GM19035 (cell line): ENCODE data around the gene CPHXL2.

ENCODE experiments used
- ATAC-seq: cut with Tn5 transposase; IDR thresholded peaks from one replicate; pipeline ENCODE4 v1.9.1; 2021; ENCODE audit not compliant: unreplicated experiment

CPHXL2 gene

DNA sequence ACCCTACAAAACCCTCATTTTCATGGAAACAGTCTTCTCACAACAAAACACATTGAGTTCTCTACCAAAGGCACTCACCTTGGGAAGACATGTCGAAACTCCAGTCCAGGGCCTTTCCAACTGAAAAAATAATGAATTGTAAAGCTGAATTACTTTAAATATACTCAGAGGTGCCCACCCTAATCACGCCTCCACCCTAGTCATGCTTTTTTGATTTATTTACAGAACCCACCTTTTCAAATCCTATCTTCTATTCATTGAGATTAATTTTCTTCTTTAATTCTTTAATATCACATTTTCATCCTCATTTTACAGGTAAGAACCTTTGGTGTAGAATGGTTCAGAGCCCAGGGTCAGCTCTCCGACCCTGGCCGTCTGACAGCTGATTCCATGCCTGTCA, at the start of gene CPHXL2:
Gene CPHXL2 (minus strand): TSS at position 101 of the 400 bp plus-strand sequence. CDS start 10 bp downstream, at position 91.
- no peak for ATAC-seq

DNA sequence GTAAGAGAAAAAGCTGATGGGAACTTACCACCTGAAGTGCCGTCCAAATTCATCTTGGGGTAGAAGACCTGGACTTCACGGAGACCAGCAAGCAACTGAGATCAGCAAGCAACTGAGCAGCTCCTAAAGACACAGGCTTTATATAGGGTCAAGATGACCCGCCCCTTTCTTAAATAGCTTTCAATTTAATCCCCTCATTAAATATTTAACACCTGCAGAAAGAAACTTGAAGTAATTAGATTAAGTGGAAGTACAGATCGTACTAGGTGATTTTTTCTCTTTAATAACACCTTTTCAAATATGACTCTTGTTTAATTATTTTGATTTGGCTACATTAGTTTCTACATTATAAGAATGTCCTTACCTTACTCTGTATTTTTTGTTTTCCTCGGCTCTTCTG, 49.6 kb upstream of the CPHXL2 start, which contains the start of gene CPHXL:
Gene CPHXL (minus strand): TSS at position 101 of the 400 bp plus-strand sequence. CDS start 48 bp downstream, at position 53.
- no peak for ATAC-seq

DNA sequence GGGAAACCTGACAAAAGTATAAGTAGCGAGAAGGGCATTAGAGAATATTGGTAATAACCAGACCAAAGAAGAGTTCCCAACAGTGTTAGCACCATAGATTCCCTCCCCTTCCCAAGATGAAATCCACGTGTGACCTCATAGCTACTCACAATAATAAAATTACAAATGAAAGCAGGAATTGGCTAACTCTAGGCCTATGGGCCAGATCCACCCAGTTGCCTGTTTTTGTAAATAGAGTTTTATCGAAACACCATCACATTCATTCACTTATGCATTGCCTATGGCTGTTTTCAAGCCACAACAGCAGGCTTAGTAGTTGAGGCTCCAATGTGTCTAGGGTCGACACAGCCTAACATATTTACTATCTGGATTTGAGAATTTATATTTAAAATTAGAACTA, 41.6 kb upstream of the CPHXL2 start:
- ATAC-seq = no peak

DNA sequence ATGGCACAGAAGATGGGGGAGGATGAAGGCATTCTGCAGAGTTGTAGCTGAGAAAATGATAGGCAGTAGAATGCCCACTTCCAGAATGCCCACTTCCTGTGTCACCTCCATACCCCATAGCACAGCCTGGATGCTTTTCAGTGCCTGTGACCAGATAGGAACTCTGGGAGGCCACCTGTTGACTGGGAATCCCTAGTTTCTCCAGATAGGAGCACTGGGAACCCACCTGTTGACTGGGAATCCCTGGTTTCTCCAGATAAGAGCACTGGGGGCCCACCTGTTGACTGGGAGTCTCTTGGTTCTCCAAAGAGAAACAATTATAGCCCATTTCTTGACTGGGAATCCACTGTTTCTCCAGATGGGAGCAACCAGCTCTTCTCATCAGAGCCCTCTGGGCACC, 37.9 kb upstream of the CPHXL2 start:
- ATAC-seq = no peak

DNA sequence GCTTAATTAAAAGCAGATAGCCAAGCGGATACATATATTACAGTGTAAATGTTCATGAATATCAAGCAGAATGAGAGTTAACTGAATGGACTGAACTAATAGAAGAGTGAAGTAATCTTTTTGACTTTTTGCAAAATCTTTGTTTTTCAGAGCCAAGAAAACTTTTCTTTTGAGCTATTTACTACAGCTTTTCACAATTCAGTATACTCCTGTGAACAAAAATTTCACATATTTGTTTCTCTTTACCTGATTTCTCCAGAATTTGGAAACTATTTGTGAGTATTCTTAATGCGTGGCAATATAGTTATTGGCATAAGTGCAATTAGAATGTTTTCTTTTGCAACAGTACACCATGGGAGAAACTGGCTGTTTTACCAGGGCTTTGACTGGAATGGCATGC, 33.5 kb upstream of the CPHXL2 start:
- ATAC-seq = no peak

DNA sequence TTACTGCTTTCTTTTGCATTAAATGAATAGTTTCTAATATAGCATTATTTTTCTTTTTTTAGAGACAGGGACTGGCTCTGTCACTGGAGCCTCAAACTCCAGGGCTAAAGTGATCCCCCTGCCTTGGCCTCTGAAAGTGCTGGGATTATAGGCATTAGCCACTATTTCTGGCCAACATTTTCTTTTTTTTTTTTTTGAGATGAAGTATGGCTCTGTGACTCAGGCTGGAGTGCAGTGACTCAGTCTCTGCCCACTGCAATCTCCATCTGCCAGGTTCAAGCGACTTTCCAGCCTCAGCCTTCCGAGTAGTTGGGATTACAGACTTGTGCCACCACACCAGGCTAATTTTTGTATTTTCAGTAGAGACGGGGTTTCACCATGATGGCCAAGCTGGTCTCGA, 26.5 kb upstream of the CPHXL2 start:
- no peak for ATAC-seq

DNA sequence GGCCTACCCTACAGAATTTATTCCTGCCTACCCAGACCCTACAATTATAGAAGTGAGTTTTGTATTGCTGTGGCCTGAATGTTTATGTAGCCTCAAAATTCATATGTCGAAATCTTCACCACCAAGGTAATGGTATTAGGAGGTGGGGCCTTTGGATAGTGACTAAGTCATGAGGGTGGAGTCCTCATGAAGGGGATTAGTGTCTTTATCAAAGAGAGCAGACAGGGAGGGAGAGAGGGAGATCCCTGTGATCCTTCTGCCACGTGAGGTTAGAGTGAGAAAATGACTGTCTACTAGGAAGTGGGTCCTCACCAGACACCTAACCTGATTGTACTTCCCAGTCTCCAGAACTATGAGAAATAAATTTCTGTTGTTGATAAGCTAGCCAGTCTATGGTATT, 25.4 kb upstream of the CPHXL2 start:
- ATAC-seq = no peak

DNA sequence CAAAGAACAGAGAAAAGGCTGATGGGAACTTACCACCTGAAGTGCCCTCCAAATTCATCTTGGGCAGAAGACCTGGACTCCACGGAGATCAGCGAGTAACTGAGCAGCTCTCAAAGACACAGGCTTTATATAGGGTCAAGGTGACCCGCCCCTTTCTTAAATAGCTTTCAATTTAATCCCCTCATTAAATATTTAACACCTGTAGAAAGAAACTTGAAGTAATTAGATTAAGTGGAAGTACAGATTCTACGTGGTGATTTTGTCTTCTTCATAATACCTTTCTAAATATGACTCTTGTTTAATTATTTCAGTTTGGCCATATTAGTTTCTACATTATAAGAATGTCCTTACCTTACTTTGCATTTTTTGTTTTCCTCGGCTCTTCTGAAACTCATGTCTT, 24.6 kb upstream of the CPHXL2 start, which contains the start of gene DUXB:
Gene DUXB (minus strand): TSS at position 101 of the 400 bp plus-strand sequence. CDS start 43 bp downstream, at position 58.
- no peak for ATAC-seq

DNA sequence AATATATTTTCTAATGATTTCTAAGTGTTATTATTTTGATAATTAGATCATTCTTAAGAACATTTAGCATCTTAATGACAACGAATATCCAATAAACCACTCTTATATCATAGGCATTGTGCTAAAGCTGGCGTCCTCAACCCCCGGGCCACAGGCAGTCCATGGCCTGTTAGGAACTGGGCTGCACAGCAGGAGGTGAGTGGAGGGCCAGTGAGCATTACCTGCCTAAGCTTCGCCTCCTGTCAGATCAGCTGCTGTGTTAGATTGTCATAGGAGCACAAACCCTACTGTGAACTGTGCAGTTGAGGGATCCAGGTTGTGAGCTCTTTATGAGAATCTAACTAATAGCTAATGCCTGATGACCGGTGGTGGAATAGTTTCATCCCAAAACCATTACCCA, 20.8 kb upstream of the CPHXL2 start:
- no peak for ATAC-seq

DNA sequence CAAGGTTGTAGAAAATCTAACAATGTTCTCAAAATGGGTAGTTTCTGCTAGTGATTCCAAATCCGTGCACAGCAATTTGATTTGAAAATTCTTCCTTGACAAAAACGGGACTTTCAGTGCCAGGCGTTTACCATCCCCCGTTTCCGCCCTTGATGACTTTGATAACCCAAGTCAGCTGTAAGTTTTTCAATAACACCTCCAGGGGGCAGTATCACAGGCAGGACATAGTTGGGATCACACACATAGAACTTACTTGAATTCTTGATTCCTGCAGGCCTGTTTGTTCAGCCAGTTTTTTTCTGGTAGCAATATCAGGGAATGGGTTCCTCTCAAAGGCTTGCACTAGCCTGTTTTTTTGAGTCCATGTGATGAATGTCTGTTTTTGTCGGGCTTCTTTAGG, 18.9 kb upstream of the CPHXL2 start:
- no peak for ATAC-seq

DNA sequence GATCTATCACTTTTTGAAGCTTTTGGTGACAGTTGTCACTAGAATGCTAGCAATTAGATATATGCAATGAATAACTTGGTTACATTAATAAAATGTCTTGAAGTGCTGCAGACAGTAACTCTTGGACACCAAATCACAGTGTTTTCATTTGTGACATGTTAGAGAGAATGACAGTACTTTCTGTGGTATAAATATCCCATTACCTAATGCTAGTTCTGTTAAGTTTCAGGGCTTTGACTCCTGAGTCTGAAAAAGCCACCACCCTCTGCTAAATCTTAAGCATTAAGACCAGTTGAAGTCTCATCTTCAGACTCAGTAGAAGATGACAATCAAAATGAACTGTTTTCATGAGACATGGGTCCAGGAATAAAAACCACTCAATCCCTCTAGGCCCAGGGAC, 10.6 kb upstream of the CPHXL2 start:
- no peak for ATAC-seq

DNA sequence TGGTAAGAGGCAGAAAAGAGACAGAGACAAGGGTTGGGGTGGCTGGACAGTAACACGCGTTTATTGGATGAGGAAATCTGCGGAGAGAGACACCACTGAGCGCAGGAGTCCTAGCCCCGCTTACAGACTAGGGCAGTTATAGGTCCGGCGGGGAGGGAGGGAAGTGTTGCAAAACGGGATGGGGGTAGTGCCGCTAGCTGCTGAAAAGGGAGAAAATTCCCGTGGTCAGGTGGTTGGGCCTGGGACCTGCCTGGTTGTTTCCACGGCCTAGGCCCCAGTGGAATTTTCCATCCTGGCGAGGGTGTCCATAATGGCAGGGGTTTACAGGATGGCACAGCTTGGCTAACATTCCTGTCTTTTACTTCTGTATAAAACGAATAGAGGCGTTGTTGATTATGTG, 5.5 kb upstream of the CPHXL2 start:
- no peak for ATAC-seq

DNA sequence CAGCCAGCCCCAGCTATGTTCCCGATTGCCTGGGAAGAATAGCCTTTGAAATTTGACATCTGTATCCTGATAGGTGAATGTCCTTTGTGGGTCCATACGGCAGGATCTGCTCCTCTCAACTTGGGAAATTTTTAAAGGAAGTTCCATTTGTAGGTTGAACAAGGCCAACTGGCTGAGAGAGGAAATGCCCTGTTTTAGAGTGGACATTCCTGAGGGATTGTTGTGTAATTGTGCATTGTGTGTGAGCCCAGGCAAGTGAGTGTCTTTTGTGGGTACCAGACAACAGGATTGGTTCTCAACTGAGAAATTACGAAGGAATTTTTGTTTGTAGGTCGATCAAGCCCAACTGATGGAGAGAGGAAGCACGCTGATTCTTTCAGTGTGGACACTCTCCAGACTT, 2.6 kb upstream of the CPHXL2 start:
- ATAC-seq = no peak

DNA sequence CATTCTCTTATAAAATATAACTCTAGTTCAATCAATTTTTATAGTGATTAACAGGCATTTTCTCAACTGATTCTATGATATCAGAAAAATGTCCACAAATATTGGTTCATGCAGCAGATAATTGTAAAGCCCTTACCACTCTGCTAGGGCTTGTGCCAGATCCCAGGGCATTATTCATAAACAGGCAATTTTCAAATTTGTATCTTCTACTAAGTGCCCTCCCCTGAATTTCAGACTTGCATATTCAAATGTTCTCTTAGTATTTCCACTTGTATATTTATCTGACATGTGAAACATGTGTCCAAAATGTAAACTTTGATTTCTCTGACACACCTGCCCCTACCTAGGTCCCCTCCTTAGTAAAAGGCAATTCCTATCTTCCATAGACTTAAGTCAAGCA, 9.3 kb downstream of the CPHXL2 start:
- no peak for ATAC-seq

DNA sequence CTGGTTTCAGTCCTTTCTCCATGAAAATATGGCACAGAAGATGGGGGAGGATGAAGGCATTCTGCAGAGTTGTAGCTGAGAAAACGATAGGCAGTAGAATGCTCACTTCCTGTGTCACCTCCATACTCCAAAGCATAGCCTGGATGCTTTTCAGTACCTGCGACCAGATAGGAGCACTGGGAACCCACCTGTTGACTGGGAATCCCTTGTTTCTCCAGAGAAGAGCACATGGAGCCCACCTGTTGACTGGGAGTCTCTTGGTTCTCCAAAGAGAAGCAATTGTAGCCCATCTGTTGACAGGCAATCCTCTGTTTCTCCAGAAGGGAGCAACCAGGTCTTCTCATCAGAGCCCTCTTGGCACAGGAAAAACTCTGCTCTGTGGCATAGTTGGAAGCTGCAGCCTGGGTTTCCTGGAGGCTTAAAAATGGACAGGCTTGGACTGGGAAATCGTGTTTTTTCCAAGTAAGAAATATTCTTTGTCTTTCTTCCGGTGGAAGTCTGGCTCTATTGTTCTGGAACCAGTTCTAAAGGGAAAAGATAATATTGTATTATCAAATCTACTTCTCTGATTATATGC, 16.0 kb downstream of the CPHXL2 start:
- no peak for ATAC-seq

DNA sequence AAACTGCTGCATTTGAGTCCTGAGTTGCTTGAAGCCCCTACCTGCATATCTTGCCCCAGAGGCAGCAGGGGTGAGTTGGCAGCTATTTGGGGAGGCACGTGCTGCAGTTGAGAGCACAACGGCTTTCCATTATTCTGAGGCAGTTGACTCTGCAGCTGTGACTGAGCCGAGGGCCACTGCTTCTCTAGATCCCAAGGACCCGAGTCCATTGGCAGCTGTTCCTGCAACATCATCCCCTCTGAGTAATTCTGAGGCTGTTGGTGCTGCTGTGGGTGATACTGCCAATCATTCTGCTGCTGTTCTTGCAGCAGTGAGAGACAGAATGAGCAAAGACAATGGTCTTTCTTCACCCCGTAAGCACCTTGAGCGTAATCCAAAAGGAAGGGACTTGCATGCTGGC, 16.5 kb downstream of the CPHXL2 start:
- ATAC-seq = no peak

DNA sequence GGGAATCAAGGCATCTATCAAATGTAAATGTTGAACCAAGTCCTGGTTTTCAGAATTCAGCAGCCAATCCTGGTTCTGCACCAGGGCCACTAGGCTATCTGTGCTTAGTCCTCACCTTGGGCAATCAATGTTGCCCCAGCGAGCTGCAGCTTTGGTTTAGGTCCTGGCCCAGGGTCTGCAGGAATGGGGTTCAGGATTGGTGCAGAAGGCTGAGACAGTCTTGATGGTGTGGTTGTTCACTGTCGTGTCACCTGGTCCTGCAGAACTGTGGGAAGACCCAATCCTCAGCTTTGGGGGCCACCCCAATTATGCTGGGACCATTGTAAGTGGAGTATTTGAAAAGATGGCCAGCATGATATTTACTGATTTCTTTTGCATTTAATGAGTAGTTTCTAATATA, 18.6 kb downstream of the CPHXL2 start:
- ATAC-seq = no peak

DNA sequence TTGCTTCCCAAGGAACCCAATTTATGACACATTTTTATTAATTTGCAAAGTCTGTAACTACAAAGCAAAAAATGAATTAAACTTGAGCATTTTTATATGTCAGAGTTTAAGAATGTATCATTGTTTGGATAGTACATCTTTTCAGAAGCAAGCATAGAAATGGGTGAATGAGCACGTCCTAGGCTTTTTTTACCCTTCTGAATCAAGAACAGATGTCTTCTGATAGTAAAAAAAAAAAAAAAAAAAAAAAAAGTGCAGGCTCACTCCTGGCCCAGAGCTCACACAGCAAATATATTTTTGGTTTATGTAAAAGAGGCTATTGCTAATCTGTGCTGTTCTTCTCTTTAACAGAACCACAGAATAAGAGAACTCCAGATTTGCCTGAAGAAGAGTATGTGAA, 22.9 kb downstream of the CPHXL2 start:
- no peak for ATAC-seq

DNA sequence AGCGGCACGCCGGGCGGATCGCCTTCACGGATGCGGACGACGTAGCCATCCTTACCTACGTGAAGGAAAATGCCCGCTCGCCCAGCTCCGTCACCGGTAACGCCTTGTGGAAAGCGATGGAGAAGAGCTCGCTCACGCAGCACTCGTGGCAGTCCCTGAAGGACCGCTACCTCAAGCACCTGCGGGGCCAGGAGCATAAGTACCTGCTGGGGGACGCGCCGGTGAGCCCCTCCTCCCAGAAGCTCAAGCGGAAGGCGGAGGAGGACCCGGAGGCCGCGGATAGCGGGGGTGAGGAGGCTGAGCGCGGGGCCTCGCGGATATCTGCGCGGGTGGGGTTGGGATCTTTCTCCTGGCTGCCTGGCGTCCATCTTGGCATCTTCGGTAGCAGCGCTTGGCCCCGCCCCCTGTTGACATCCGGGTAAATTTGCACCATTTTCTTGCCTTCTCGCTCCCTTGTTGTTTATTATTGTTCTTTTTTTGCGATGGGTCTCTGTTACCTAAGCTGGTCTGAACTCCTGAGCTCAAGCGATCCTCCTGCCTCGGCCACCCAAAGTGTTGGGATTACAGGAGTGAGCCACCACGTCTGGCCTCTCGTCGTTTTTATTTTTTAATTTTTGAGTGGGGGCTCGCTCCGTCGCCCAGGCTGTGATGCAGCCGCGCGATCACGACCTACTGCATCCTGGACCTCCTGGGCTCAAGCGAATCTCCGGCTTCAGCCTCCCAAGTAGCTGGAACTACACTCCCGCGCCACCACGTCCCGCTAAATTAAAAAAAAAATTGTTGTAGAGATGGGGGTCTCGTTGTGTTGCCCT, 28.3 kb downstream of the CPHXL2 start:
- ATAC-seq = peak; percentile 40

DNA sequence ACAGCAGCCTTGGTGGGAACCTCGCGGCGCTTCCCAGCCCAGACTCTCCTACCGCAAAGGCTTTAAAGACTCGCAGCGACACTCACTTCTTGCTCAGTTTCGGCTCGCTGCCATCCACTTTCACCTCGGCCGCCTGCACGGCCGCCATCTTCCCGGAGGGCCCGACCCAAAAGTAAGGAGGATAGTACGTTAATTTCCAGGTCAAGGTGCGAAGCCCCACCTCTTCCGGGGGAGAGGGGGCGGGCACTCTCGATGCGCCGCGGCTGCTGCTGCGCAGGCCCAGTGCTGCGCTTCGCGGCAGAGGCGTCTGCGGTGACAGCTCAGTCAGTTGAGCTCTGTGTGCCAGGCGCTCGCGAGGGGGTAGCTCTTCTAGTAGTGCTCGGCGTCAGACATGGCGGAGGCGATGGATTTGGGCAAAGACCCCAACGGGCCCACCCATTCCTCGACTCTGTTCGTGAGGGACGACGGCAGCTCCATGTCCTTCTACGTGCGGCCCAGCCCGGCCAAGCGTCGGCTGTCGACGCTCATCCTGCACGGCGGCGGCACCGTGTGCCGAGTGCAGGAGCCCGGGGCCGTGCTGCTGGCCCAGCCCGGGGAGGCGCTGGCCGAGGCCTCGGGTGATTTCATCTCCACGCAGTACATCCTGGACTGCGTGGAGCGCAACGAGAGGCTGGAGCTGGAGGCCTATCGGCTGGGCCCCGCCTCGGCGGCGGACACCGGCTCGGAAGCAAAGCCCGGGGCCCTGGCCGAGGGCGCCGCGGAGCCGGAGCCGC, 29.1 kb downstream of the CPHXL2 start, which contains the start of the genes KARS1 and TERF2IP:
Gene KARS1 (minus strand): TSS at position 174 of the 773 bp plus-strand sequence. CDS start 26 bp downstream, at position 148.
Gene TERF2IP (plus strand): TSS at position 282 of the 773 bp plus-strand sequence. CDS start 110 bp downstream, at position 392.
- peak; percentile 82 for ATAC-seq

DNA sequence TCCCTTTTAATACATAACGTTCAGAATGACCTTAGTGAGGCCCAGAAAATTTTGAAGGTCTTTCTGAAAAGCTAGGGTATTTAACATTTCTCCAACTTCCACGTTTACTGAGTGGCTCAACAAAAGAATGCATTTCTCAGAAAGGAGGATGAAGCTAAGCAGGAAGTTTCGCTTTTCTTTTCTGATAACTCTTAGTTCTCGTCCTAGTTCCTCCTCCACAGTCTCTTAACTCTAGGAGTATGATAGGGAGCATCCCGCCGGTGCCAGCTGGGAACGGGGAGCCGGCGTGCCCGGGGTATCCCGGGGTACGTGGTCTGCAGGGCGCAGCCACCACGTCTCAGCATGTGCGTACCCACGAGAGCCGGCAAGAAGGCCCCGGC, 29.7 kb downstream of the CPHXL2 start:
- ATAC-seq = peak; percentile 21
